Dendritic cell treated with granulocyte-macrophage colony-stimulating factor and Interleukin-4, amounts not matched to agents 40 ng/mL and 50 ng/mL, for 4 days (primary cell): Measurements from ENCODE around the gene TVP23A.

Experiments
- H3K27ac Mint-ChIP-seq: one replicate; pipeline ENCODE4 v1.8.0; 2022; ENCODE audit warnings: mild to moderate bottlenecking, mixed read lengths
- H3K27me3 Mint-ChIP-seq: one replicate; pipeline ENCODE4 v1.8.0; 2022; ENCODE audit warnings: mild to moderate bottlenecking, mixed read lengths
- H3K36me3 Mint-ChIP-seq: one replicate; pipeline ENCODE4 v1.8.0; 2022; ENCODE audit warnings: low read depth, mixed read lengths
- H3K4me1 Mint-ChIP-seq: one replicate; pipeline ENCODE4 v1.8.0; 2022; ENCODE audit warnings: low read depth, mixed read lengths
- H3K4me3 Mint-ChIP-seq: one replicate; pipeline ENCODE4 v1.8.0; 2022; ENCODE audit warnings: mild to moderate bottlenecking, moderate library complexity, mixed read lengths
- H3K9me3 Mint-ChIP-seq: one replicate; pipeline ENCODE4 v1.8.0; 2022; ENCODE audit warnings: mixed read lengths
- intact Hi-C: fragments of 100-400 bp; cut with micrococcal nuclease; formaldehyde crosslinking; loops from one replicate; pipeline ENCODE4 v1.15.0; 2022

The TVP23A gene

GRCh38 chr16:10849736-10850477, 31.3 kb upstream of the TVP23A start:
- H3K27ac Mint-ChIP-seq, result no peak overlapping the region
- no peak overlapping the region for H3K4me3 Mint-ChIP-seq
- intact Hi-C loops, result no loop called here
- no peaks in the 10 kb centered on the region for H3K36me3 Mint-ChIP-seq
- H3K4me1 Mint-ChIP-seq, result peaks cover 70% of the 10 kb centered on the region
- no peaks in the 10 kb centered on the region for H3K27me3 Mint-ChIP-seq
- H3K9me3 Mint-ChIP-seq, result no peaks in the 10 kb centered on the region

- no peaks in the 10 kb centered on the region for H3K36me3 Mint-ChIP-seq
- peak overlapping the region; percentile 75 for H3K4me3 Mint-ChIP-seq
- H3K27me3 Mint-ChIP-seq, result no peaks in the 10 kb centered on the region
- H3K27ac Mint-ChIP-seq, result peak overlapping the region; percentile 99
- no peaks in the 10 kb centered on the region for H3K9me3 Mint-ChIP-seq
- peaks cover 81% of the 10 kb centered on the region for H3K4me1 Mint-ChIP-seq
- intact Hi-C loops, result loop anchor here (2.0 kb wide), 2 partner anchors 16 to 18 kb away; no protein-coding TSS in a partner anchor
Observed at GRCh38 chr16:10847176-10847575, 28.6 kb upstream of the TVP23A start.

- Mint-ChIP-seq H3K4me1 (peaks cover 77% of the 10 kb centered on the region), H3K27me3 (no peaks in the 10 kb centered on the region), H3K27ac (peak overlapping the region; percentile 99), H3K36me3 (no peaks in the 10 kb centered on the region), H3K9me3 (no peaks in the 10 kb centered on the region), H3K4me3 (peak overlapping the region; percentile 75)
- intact Hi-C loops, result loop anchor here (2.0 kb wide), 2 partner anchors 16 to 18 kb away; no protein-coding TSS in a partner anchor
Observed at GRCh38 chr16:10846213-10846998, 27.8 kb upstream of the TVP23A start.

- Mint-ChIP-seq H3K27me3 (no peaks in the 10 kb centered on the region), H3K36me3 (no peaks in the 10 kb centered on the region), H3K4me3 (no peak overlapping the region), H3K4me1 (peaks cover 62% of the 10 kb centered on the region), H3K9me3 (no peaks in the 10 kb centered on the region), H3K27ac (no peak overlapping the region)
- intact Hi-C loops, result no loop called here
Observed at GRCh38 chr16:10840703-10841102, 22.1 kb upstream of the TVP23A start.

GRCh38 chr16:10839279-10839666, 20.7 kb upstream of the TVP23A start:
- Mint-ChIP-seq H3K36me3 (no peaks in the 10 kb centered on the region), H3K9me3 (no peaks in the 10 kb centered on the region), H3K4me1 (peaks cover 53% of the 10 kb centered on the region), H3K27me3 (no peaks in the 10 kb centered on the region), H3K4me3 (no peak overlapping the region), H3K27ac (peak overlapping the region; percentile 52)
- intact Hi-C loops, result no loop called here

- no peaks in the 10 kb centered on the region for H3K9me3 Mint-ChIP-seq
- peak overlapping the region; percentile 52 for H3K27ac Mint-ChIP-seq
- H3K36me3 Mint-ChIP-seq, result no peaks in the 10 kb centered on the region
- intact Hi-C loops, result no loop called here
- no peaks in the 10 kb centered on the region for H3K27me3 Mint-ChIP-seq
- peaks cover 53% of the 10 kb centered on the region for H3K4me1 Mint-ChIP-seq
- no peak overlapping the region for H3K4me3 Mint-ChIP-seq
Observed at GRCh38 chr16:10838621-10839278, 20.2 kb upstream of the TVP23A start.

GRCh38 chr16:10836174-10836853, 17.7 kb upstream of the TVP23A start:
- H3K4me1 Mint-ChIP-seq, result peaks cover 65% of the 10 kb centered on the region
- no peaks in the 10 kb centered on the region for H3K9me3 Mint-ChIP-seq
- H3K27me3 Mint-ChIP-seq, result no peaks in the 10 kb centered on the region
- intact Hi-C loops, result no loop called here
- no peaks in the 10 kb centered on the region for H3K36me3 Mint-ChIP-seq
- H3K4me3 Mint-ChIP-seq, result no peak overlapping the region
- H3K27ac Mint-ChIP-seq, result no peak overlapping the region

GRCh38 chr16:10835281-10835931, 16.8 kb upstream of the TVP23A start:
- Mint-ChIP-seq H3K4me1 (peaks cover 66% of the 10 kb centered on the region), H3K9me3 (no peaks in the 10 kb centered on the region), H3K27me3 (no peaks in the 10 kb centered on the region), H3K27ac (peak overlapping the region; percentile 88), H3K36me3 (no peaks in the 10 kb centered on the region), H3K4me3 (no peak overlapping the region)
- intact Hi-C loops, result no loop called here

- no peaks in the 10 kb centered on the region for H3K36me3 Mint-ChIP-seq
- intact Hi-C loops, result no loop called here
- peak overlapping the region; percentile 88 for H3K27ac Mint-ChIP-seq
- H3K4me3 Mint-ChIP-seq, result no peak overlapping the region
- peaks cover 73% of the 10 kb centered on the region for H3K4me1 Mint-ChIP-seq
- no peaks in the 10 kb centered on the region for H3K27me3 Mint-ChIP-seq
- H3K9me3 Mint-ChIP-seq, result no peaks in the 10 kb centered on the region
Observed at GRCh38 chr16:10834766-10835165, 16.2 kb upstream of the TVP23A start.

GRCh38 chr16:10834130-10834529, 15.5 kb upstream of the TVP23A start:
- Mint-ChIP-seq H3K9me3 (no peaks in the 10 kb centered on the region), H3K27me3 (no peaks in the 10 kb centered on the region), H3K36me3 (no peaks in the 10 kb centered on the region), H3K27ac (peak overlapping the region; percentile 88), H3K4me3 (no peak overlapping the region), H3K4me1 (peaks cover 76% of the 10 kb centered on the region)
- intact Hi-C loops, result no loop called here

- no peak overlapping the region for H3K4me3 Mint-ChIP-seq
- H3K36me3 Mint-ChIP-seq, result no peaks in the 10 kb centered on the region
- no peaks in the 10 kb centered on the region for H3K9me3 Mint-ChIP-seq
- intact Hi-C loops, result no loop called here
- H3K27me3 Mint-ChIP-seq, result no peaks in the 10 kb centered on the region
- H3K4me1 Mint-ChIP-seq, result peaks cover 78% of the 10 kb centered on the region
- H3K27ac Mint-ChIP-seq, result peak overlapping the region; percentile 88
Observed at GRCh38 chr16:10833271-10833670, 14.7 kb upstream of the TVP23A start.

- H3K4me1 Mint-ChIP-seq, result peaks cover 79% of the 10 kb centered on the region
- H3K27ac Mint-ChIP-seq, result peak overlapping the region; percentile 88
- H3K9me3 Mint-ChIP-seq, result no peaks in the 10 kb centered on the region
- H3K27me3 Mint-ChIP-seq, result no peaks in the 10 kb centered on the region
- H3K4me3 Mint-ChIP-seq, result peak overlapping the region; percentile 42
- intact Hi-C loops, result no loop called here
- no peaks in the 10 kb centered on the region for H3K36me3 Mint-ChIP-seq
Observed at GRCh38 chr16:10831894-10832886, 13.6 kb upstream of the TVP23A start.
